GM23338 (cell line): ENCODE results near the gene HK1. TPM values are rescaled to one million over a fixed set of nuclear protein-coding genes. Genes with fewer than 3 reads are reported as not detected.

Experiments
- ATAC-seq: fragments of 200-7000 bp; cut with Tn5 transposase; 3 replicates; pipeline ENCODE4 v1.9.1; 2020
- DNase-seq: peaks from one replicate; pipeline ENCODE4 v3.0.0-alpha.2; 2015; ENCODE audit warnings: low spot score
- H2AFZ ChIP-seq: fragments of 200-600 bp; sonication (generic); 2 replicates; pipeline ENCODE4 v1.8.0; 2016; ENCODE audit warnings: antibody characterized with exemption, mild to moderate bottlenecking, moderate library complexity
- H3F3A ChIP-seq: fragments of 200-600 bp; sonication (generic); replicated peaks from 2 replicates; pipeline ENCODE4 v1.8.0; 2017; ENCODE audit warnings: antibody characterized with exemption, mixed run types, low read depth
- H3K27ac ChIP-seq: fragments of 200-600 bp; sonication (generic); 2 replicates; pipeline ENCODE4 v1.6.1; 2016; ENCODE audit warnings: low read depth
- H3K27me3 ChIP-seq: fragments of 200-600 bp; sonication (generic); 2 replicates; pipeline ENCODE4 v1.8.0; 2016; ENCODE audit warnings: mild to moderate bottlenecking, mixed run types, moderate library complexity; ENCODE audit not compliant: insufficient read depth
- H3K36me3 ChIP-seq: fragments of 200-600 bp; sonication (generic); 2 replicates; pipeline ENCODE4 v1.8.0; 2016; ENCODE audit warnings: mild to moderate bottlenecking; ENCODE audit not compliant: insufficient read depth
- H3K4me1 ChIP-seq: fragments of 200-600 bp; sonication (generic); 2 replicates; pipeline ENCODE4 v1.8.0; 2016; ENCODE audit warnings: mild to moderate bottlenecking, moderate library complexity; ENCODE audit not compliant: insufficient read depth
- H3K4me2 ChIP-seq: fragments of 200-600 bp; sonication (generic); 2 replicates; pipeline ENCODE4 v1.7.1; 2017; ENCODE audit warnings: mixed run types
- H3K4me3 ChIP-seq: fragments of 200-600 bp; sonication (generic); 2 replicates; pipeline ENCODE4 v1.6.1; 2016; ENCODE audit warnings: mixed run types
- H3K79me2 ChIP-seq: fragments of 200-600 bp; sonication (generic); replicated peaks from 2 replicates; pipeline ENCODE4 v1.8.0; 2017; ENCODE audit warnings: mild to moderate bottlenecking; ENCODE audit not compliant: insufficient read depth
- H3K9me2 ChIP-seq: fragments of 200-600 bp; sonication (generic); 2 replicates; pipeline ENCODE4 v1.8.0; 2017; ENCODE audit not compliant: insufficient read depth
- H4K20me1 ChIP-seq: fragments of 200-600 bp; sonication (generic); replicated peaks from 2 replicates; pipeline ENCODE4 v1.8.0; 2017; ENCODE audit warnings: mild to moderate bottlenecking; ENCODE audit not compliant: insufficient read depth
- H3K27ac Mint-ChIP-seq: 2 replicates; pipeline ENCODE4 v1.8.0; 2020; ENCODE audit warnings: inconsistent platforms, mild to moderate bottlenecking, moderate library complexity, mixed read lengths
- H3K27me3 Mint-ChIP-seq: 3 replicates; pipeline ENCODE4 v1.8.0; 2022; ENCODE audit warnings: low read depth, mild to moderate bottlenecking, moderate library complexity, mixed read lengths, inconsistent platforms; ENCODE audit not compliant: insufficient read depth, poor library complexity
- H3K36me3 Mint-ChIP-seq: 3 replicates; pipeline ENCODE4 v1.8.0; 2021; ENCODE audit warnings: low read depth, mild to moderate bottlenecking, inconsistent platforms, moderate library complexity, mixed read lengths
- H3K4me1 Mint-ChIP-seq: 3 replicates; pipeline ENCODE4 v1.8.0; 2020; ENCODE audit warnings: mild to moderate bottlenecking, inconsistent platforms, mixed read lengths
- H3K4me3 Mint-ChIP-seq: 3 replicates; pipeline ENCODE4 v1.8.0; 2021; ENCODE audit warnings: moderate library complexity, mild to moderate bottlenecking, inconsistent platforms, mixed read lengths
- H3K9me3 Mint-ChIP-seq: 3 replicates; pipeline ENCODE4 v1.8.0; 2020; ENCODE audit warnings: moderate library complexity, mild to moderate bottlenecking, inconsistent platforms, mixed read lengths
- CREB1 ChIP-seq: fragments of 250-450 bp; sonication (Bioruptor Pico); IDR thresholded peaks from 2 replicates; pipeline ENCODE4 v1.5.0; 2020; ENCODE audit warnings: low read depth, mild to moderate bottlenecking, moderate library complexity
- EZH2 ChIP-seq: fragments of 200-600 bp; sonication (generic); IDR thresholded peaks from one replicate; pipeline ENCODE4 v1.8.0; 2017; ENCODE audit warnings: antibody characterized with exemption, mild to moderate bottlenecking, low read depth; ENCODE audit not compliant: unreplicated experiment
- NANOG ChIP-seq: IDR thresholded peaks from 2 replicates; pipeline ENCODE4 v1.6.1; 2016; ENCODE audit warnings: antibody characterized with exemption, borderline replicate concordance
- POLR2AphosphoS5 ChIP-seq: IDR thresholded peaks from 2 replicates; pipeline ENCODE4 v1.6.1; 2016; ENCODE audit warnings: antibody characterized with exemption, low read depth
- REST ChIP-seq: IDR thresholded peaks from one replicate; pipeline ENCODE4 v1.6.1; 2018; ENCODE audit warnings: antibody characterized with exemption; ENCODE audit not compliant: unreplicated experiment
- ZNF114 ChIP-seq: fragments of 250-450 bp; sonication (Bioruptor Pico); IDR thresholded peaks from 2 replicates; pipeline ENCODE4 v1.5.0; 2020; ENCODE audit warnings: mild to moderate bottlenecking, moderate library complexity
- ZNF331 ChIP-seq: fragments of 250-450 bp; sonication (Bioruptor Pico); IDR thresholded peaks from 2 replicates; pipeline ENCODE4 v1.5.0; 2020; ENCODE audit warnings: low read depth, mild to moderate bottlenecking, moderate library complexity
- ZNF462 ChIP-seq: fragments of 250-450 bp; sonication (Bioruptor Pico); IDR thresholded peaks from 2 replicates; pipeline ENCODE4 v1.5.0; 2020; ENCODE audit warnings: mild to moderate bottlenecking, moderate library complexity
- polyA plus RNA-seq: library from polyadenylated mRNA; unstranded; fragments of >200 nt; fragmentation: Nextera tagmentation; extraction: Ambion mirVana; gene quantifications from 2 replicates; pipeline ENCODE4 v1.2.1, GENCODE V29; 2016
- total RNA-seq: library from RNA; depleted of rRNA; stranded (reverse); fragments of >200 nt; shearing (Covaris generic); gene quantifications from 2 replicates; pipeline ENCODE4 v1.2.3, GENCODE V29; 2014

Gene HK1
- total and polyA plus RNA-seq, 2 experiments from 2014 or later, result 76.6 to 229 TPM

GRCh38 chr10:69287181-69287580 is 8.9 kb downstream of the HK1 start:
- no peak overlapping the region for H3K4me2 ChIP-seq
- no peak for TF ChIP-seq REST
- no peak for TF ChIP-seq POLR2AphosphoS5
- no peaks in the 10 kb centered on the region for H3K36me3 ChIP-seq
- H3K27me3 ChIP-seq, result no peaks in the 10 kb centered on the region
- H3K27ac Mint-ChIP-seq, result no peak overlapping the region
- ATAC-seq, result no peak
- no peaks in the 10 kb centered on the region for H3F3A ChIP-seq
- H3K4me1 Mint-ChIP-seq, result peaks cover 10% of the 10 kb centered on the region
- no peak overlapping the region for H3K27ac ChIP-seq
- no peak for DNase-seq
- H2AFZ ChIP-seq, result 0 out of 2 replicates have a peak overlapping the region, but pooled peaks have one; percentile 1
- no peak overlapping the region for H3K4me3 ChIP-seq
- no peaks in the 10 kb centered on the region for H3K36me3 Mint-ChIP-seq
- no peaks in the 10 kb centered on the region for H3K79me2 ChIP-seq
- H3K9me2 ChIP-seq, result no peaks in the 10 kb centered on the region
- peaks cover 11% of the 10 kb centered on the region for H3K27me3 Mint-ChIP-seq
- H4K20me1 ChIP-seq, result no peaks in the 10 kb centered on the region
- peaks cover 5% of the 10 kb centered on the region; the same call in 1 of the 2 replicates for H3K4me1 ChIP-seq
- H3K4me3 Mint-ChIP-seq, result no peak overlapping the region
- H3K9me3 Mint-ChIP-seq, result no peaks in the 10 kb centered on the region

- Histone ChIP-seq H3K36me3 (no peaks in the 10 kb centered on the region), H3F3A (no peaks in the 10 kb centered on the region), H3K27ac (no peak overlapping the region), H3K9me2 (no peaks in the 10 kb centered on the region), H4K20me1 (no peaks in the 10 kb centered on the region), H3K4me2 (no peak overlapping the region), H3K4me1 (peaks cover 6% of the 10 kb centered on the region; the same call in 1 of the 2 replicates), H2AFZ (no peak overlapping the region), H3K79me2 (no peaks in the 10 kb centered on the region), H3K27me3 (no peaks in the 10 kb centered on the region), H3K4me3 (no peak overlapping the region)
- H3K27me3 Mint-ChIP-seq, result peaks cover 4% of the 10 kb centered on the region
- peaks cover 13% of the 10 kb centered on the region for H3K4me1 Mint-ChIP-seq
- DNase-seq (no peak), ATAC-seq (no peak)
- no peaks in the 10 kb centered on the region for H3K9me3 Mint-ChIP-seq
- no peaks in the 10 kb centered on the region for H3K36me3 Mint-ChIP-seq
- no peak overlapping the region for H3K27ac Mint-ChIP-seq
- H3K4me3 Mint-ChIP-seq, result no peak overlapping the region
- TF ChIP-seq EZH2 (no peak), NANOG (no peak), REST (no peak), ZNF114 (no peak), POLR2AphosphoS5 (no peak), ZNF462 (CRISPR knock-in tag) (no peak), CREB1 (no peak), ZNF331 (CRISPR knock-in tag) (no peak)
Measured at GRCh38 chr10:69290993-69291392, 12.7 kb downstream of the HK1 start.
